Activated B cell treated with CpG ODN at 0.5 μM for 24 hours (primary cell): Measurements from ENCODE around the gene EXD3. TPM values are rescaled to one million over a fixed set of nuclear protein-coding genes. Genes with fewer than 3 reads are reported as not detected.

Source experiments
- total RNA-seq: library from RNA; stranded (reverse); gene quantifications from 2 replicates; pipeline ENCODE4 v1.2.3, GENCODE V29; 2022

EXD3 gene
- total RNA-seq, 1 donor from 2014 or later, result 12.8 TPM

Other genes starting within 250 kb of the EXD3 start
- gene ANAPC2, start 234.6 kb downstream of the EXD3 start, total RNA-seq, result 75.7 and 93.9 TPM in 2 replicates
- gene SSNA1, start 234.5 kb downstream of the EXD3 start, total RNA-seq, result 71.9 and 76.8 TPM in 2 replicates
- gene TPRN, start 222.4 kb downstream of the EXD3 start, total RNA-seq, result 9.3 and 11.4 TPM in 2 replicates
- gene TMEM203, start 217.5 kb downstream of the EXD3 start, total RNA-seq, result 32.7 and 34.1 TPM in 2 replicates
- gene NDOR1, start 217.5 kb downstream of the EXD3 start, total RNA-seq, result 27.5 and 38.7 TPM in 2 replicates
- gene RNF208, start 200.9 kb downstream of the EXD3 start, total RNA-seq, result 1.1 and 1.9 TPM in 2 replicates
- 0.39 and 0.53 TPM in 2 replicates for gene CYSRT1, start 198.0 kb downstream of the EXD3 start, total RNA-seq
- gene RNF224, start 195.7 kb downstream of the EXD3 start, total RNA-seq, result not detected in 2 replicates
- not detected in 2 replicates for gene SLC34A3, start 192.3 kb downstream of the EXD3 start, total RNA-seq
- gene TUBB4B, start 181.9 kb downstream of the EXD3 start, total RNA-seq, result 182 and 197 TPM in 2 replicates
- gene STPG3, start 171.9 kb downstream of the EXD3 start, total RNA-seq, result 0.37 TPM in 1 of 2 replicates, not detected in the other
- gene NELFB, start 167.8 kb downstream of the EXD3 start, total RNA-seq, result 56.1 and 58.2 TPM in 2 replicates
- 7.9 and 9.1 TPM in 2 replicates for gene TOR4A, start 145.4 kb downstream of the EXD3 start, total RNA-seq
- gene NRARP, start 120.9 kb downstream of the EXD3 start, total RNA-seq, result 1.9 and 3.0 TPM in 2 replicates
- 2.6 and 3.9 TPM in 2 replicates for gene NOXA1, start 231 bp upstream of the EXD3 start, total RNA-seq
- not detected in 2 replicates for gene ENTPD8, start 18.2 kb upstream of the EXD3 start, total RNA-seq
- 22.5 and 24.7 TPM in 2 replicates for gene NSMF, start 36.2 kb upstream of the EXD3 start, total RNA-seq
- gene PNPLA7, start 127.2 kb upstream of the EXD3 start, total RNA-seq, result 5.5 and 6.1 TPM in 2 replicates
- gene MRPL41, start 128.7 kb upstream of the EXD3 start, total RNA-seq, result 26.0 and 32.9 TPM in 2 replicates
- gene DPH7, start 155.8 kb upstream of the EXD3 start, total RNA-seq, result 39.4 and 43.0 TPM in 2 replicates
- 21.9 and 25.1 TPM in 2 replicates for gene ZMYND19, start 167.3 kb upstream of the EXD3 start, total RNA-seq
- 56.9 and 58.3 TPM in 2 replicates for gene ARRDC1, start 182.5 kb upstream of the EXD3 start, total RNA-seq
- 157 and 163 TPM in 2 replicates for gene EHMT1, start 195.8 kb upstream of the EXD3 start, total RNA-seq